Measurements from ENCODE around the gene TAPBPL.
A peak's percentile ranks its signal among the peaks of the same experiment; 100 is the strongest.

TAPBPL gene

GRCh38 chr12:6450091-6450868, 1.6 kb upstream of the TAPBPL start:
- in situ Hi-C loops (cut with HindIII; ENCODE audit: low sequenced_read_pairs), result no loop called here
- no peak for TF ChIP-seq CTCF (IDR thresholded peaks at IDR 0.05; ENCODE audit: low read depth, low read length, missing control alignments)
- DNase-seq (ENCODE audit: low read depth), result no peak
- no peak overlapping the region for H3K4me3 ChIP-seq (ENCODE audit: low read depth, low read length)

- in situ Hi-C loops (cut with HindIII; ENCODE audit: low sequenced_read_pairs), result no loop called here
- no peak for TF ChIP-seq CTCF (IDR thresholded peaks at IDR 0.05; ENCODE audit: low read depth, low read length, missing control alignments)
- no peak for DNase-seq (ENCODE audit: low read depth)
- H3K4me3 ChIP-seq (ENCODE audit: low read depth, low read length), result peak overlapping the region; percentile 46
Measured at GRCh38 chr12:6450869-6451347, 934 bp upstream of the TAPBPL start.

- DNase-seq (ENCODE audit: low read depth), result no peak
- no peak for TF ChIP-seq CTCF (IDR thresholded peaks at IDR 0.05; ENCODE audit: low read depth, low read length, missing control alignments)
- H3K4me3 ChIP-seq (ENCODE audit: low read depth, low read length), result peak overlapping the region; percentile 46
- in situ Hi-C loops (cut with HindIII; ENCODE audit: low sequenced_read_pairs), result no loop called here
Measured at GRCh38 chr12:6452245-6452943, 552 bp downstream of the TAPBPL start.

- no peak overlapping the region for H3K4me3 ChIP-seq (ENCODE audit: low read depth, low read length)
- in situ Hi-C loops (cut with HindIII; ENCODE audit: low sequenced_read_pairs), result no loop called here
- no peak for DNase-seq (ENCODE audit: low read depth)
- TF ChIP-seq CTCF (IDR thresholded peaks at IDR 0.05; ENCODE audit: low read depth, low read length, missing control alignments), result no peak
Measured at GRCh38 chr12:6452944-6453630, 1.2 kb downstream of the TAPBPL start.

- in situ Hi-C loops (cut with HindIII; ENCODE audit: low sequenced_read_pairs), result no loop called here
- H3K4me3 ChIP-seq (ENCODE audit: low read depth, low read length), result no peak overlapping the region
- TF ChIP-seq CTCF (IDR thresholded peaks at IDR 0.05; ENCODE audit: low read depth, low read length, missing control alignments), result no peak
- DNase-seq (ENCODE audit: low read depth), result no peak
Measured at GRCh38 chr12:6457220-6457945, 5.5 kb downstream of the TAPBPL start.

All from astrocyte of the cerebellum (primary cell).